IMR-90 (cell line): ENCODE measurements around the gene DGLUCY. TPM values are rescaled to one million over a fixed set of nuclear protein-coding genes. Genes with fewer than 3 reads are reported as not detected.

Experiments used
- ATAC-seq: fragments of 200-7000 bp; cut with Tn5 transposase; 2 replicates; pipeline ENCODE4 v1.9.1; 2020; ENCODE audit warnings: low read depth, mild to moderate bottlenecking, moderate library complexity
- BruUV-seq: library from RNA; stranded (reverse); fragments of 400-500 nt; replicated peaks from 2 replicates; lab custom pipeline; 2021; lab: Mats Ljungman, UMichigan
- CTCF ChIA-PET: fragments of 300-600 bp; formaldehyde crosslinking; extraction: SDS; loops from one replicate; lab custom pipeline; 2021; ENCODE audit warnings: antibody characterized with exemption; lab: Yijun Ruan, JAX
- POLR2A ChIA-PET: fragments of 300-600 bp; sonication (Branson Sonifier 250); formaldehyde crosslinking; loops from one replicate; lab custom pipeline; 2022; ENCODE audit warnings: antibody characterized with exemption; ENCODE audit not compliant: unreplicated experiment; lab: Charles Lee
- DNase-seq: peaks from one replicate; pipeline ENCODE4 v3.0.0; 2013
- H2AFZ ChIP-seq: replicated peaks from 2 replicates; pipeline ENCODE3; 2013; ENCODE audit warnings: low read length, mild to moderate bottlenecking; ENCODE audit not compliant: poor library complexity
- H2AK5ac ChIP-seq: 2 replicates; pipeline ENCODE4 v1.6.1; 2013; ENCODE audit warnings: low read depth, low read length, inconsistent platforms
- H2AK9ac ChIP-seq: replicated peaks from 2 replicates; pipeline ENCODE3; 2013; ENCODE audit warnings: mild to moderate bottlenecking, low read depth, low read length, moderate library complexity; ENCODE audit not compliant: poor library complexity
- H2BK120ac ChIP-seq: 2 replicates; pipeline ENCODE4 v1.6.1; 2013; ENCODE audit warnings: low read depth, low read length, inconsistent platforms
- H2BK15ac ChIP-seq: 3 replicates; pipeline ENCODE4 v1.6.1; 2013; ENCODE audit warnings: low read depth, low read length, inconsistent platforms
- H2BK20ac ChIP-seq: 2 replicates; pipeline ENCODE4 v1.6.1; 2013; ENCODE audit warnings: low read depth, mild to moderate bottlenecking, inconsistent platforms, low read length, moderate library complexity
- H2BK5ac ChIP-seq: 2 replicates; pipeline ENCODE4 v1.6.1; 2013; ENCODE audit warnings: mild to moderate bottlenecking, low read depth, low read length, inconsistent platforms; ENCODE audit not compliant: poor library complexity, severe bottlenecking
- H3K14ac ChIP-seq: replicated peaks from 2 replicates; pipeline ENCODE4 v1.6.1; 2013; ENCODE audit warnings: low read depth, low read length, inconsistent platforms
- H3K18ac ChIP-seq: 2 replicates; pipeline ENCODE4 v1.6.1; 2013; ENCODE audit warnings: low read depth, low read length, control low read depth
- H3K23ac ChIP-seq: 2 replicates; pipeline ENCODE4 v1.6.1; 2013; ENCODE audit warnings: low read depth, low read length, inconsistent platforms
- H3K27ac ChIP-seq: 2 replicates; pipeline ENCODE4 v1.5.1; 2013; ENCODE audit warnings: mild to moderate bottlenecking, control low read depth, low read length; ENCODE audit not compliant: insufficient read depth
- H3K27me3 ChIP-seq: 2 replicates; pipeline ENCODE4 v1.6.1; 2013; ENCODE audit warnings: low read length; ENCODE audit not compliant: control insufficient read depth, insufficient read depth
- H3K36me3 ChIP-seq: 2 replicates; pipeline ENCODE4 v1.6.1; 2013; ENCODE audit warnings: low read length, mixed read lengths; ENCODE audit not compliant: control insufficient read depth, insufficient read depth
- H3K4ac ChIP-seq: 2 replicates; pipeline ENCODE4 v1.6.1; 2013; ENCODE audit warnings: low read depth, low read length, inconsistent platforms
- H3K4me1 ChIP-seq: 2 replicates; pipeline ENCODE4 v1.6.1; 2013; ENCODE audit warnings: low read length, mixed read lengths; ENCODE audit not compliant: control insufficient read depth, insufficient read depth
- H3K4me2 ChIP-seq: 2 replicates; pipeline ENCODE4 v1.6.1; 2013; ENCODE audit warnings: low read depth, mild to moderate bottlenecking, control low read depth, low read length, moderate library complexity
- H3K4me3 ChIP-seq: 2 replicates; pipeline ENCODE4 v1.5.1; 2013; ENCODE audit warnings: low read depth, mild to moderate bottlenecking, control low read depth, low read length, moderate library complexity; ENCODE audit not compliant: insufficient read depth
- H3K56ac ChIP-seq: 2 replicates; pipeline ENCODE4 v1.6.1; 2013; ENCODE audit warnings: low read length, inconsistent platforms; ENCODE audit not compliant: insufficient read depth; ENCODE audit errors: extremely low read depth
- H3K79me1 ChIP-seq, 2 experiments: 2 replicates each; pipeline ENCODE4 v1.6.1; 2013; ENCODE audit warnings: low read length in 2 of 2, inconsistent platforms in 1 of 2, low read depth in 1 of 2
- H3K9ac ChIP-seq: 2 replicates; pipeline ENCODE4 v1.6.1; 2013; ENCODE audit warnings: low read depth, low read length, control low read depth
- H3K9me1 ChIP-seq: 2 replicates; pipeline ENCODE4 v1.6.1; 2013; ENCODE audit warnings: low read length, inconsistent platforms; ENCODE audit not compliant: insufficient read depth
- H3K9me3 ChIP-seq: 2 replicates; pipeline ENCODE4 v1.6.1; 2013; ENCODE audit warnings: low read length; ENCODE audit not compliant: control insufficient read depth, insufficient read depth
- H4K20me1 ChIP-seq: 2 replicates; pipeline ENCODE4 v1.6.1; 2013; ENCODE audit warnings: low read length, inconsistent platforms; ENCODE audit not compliant: insufficient read depth
- H4K5ac ChIP-seq: 2 replicates; pipeline ENCODE4 v1.6.1; 2013; ENCODE audit warnings: mild to moderate bottlenecking, low read depth, low read length, control low read depth
- H4K8ac ChIP-seq, 2 experiments: 2 replicates each; pipeline ENCODE4 v1.6.1; 2013; ENCODE audit warnings: low read depth in 2 of 2, low read length in 2 of 2, control low read depth in 1 of 2, inconsistent platforms in 1 of 2
- H4K91ac ChIP-seq: 2 replicates; pipeline ENCODE4 v1.6.1; 2013; ENCODE audit warnings: low read depth, low read length, inconsistent platforms; ENCODE audit not compliant: insufficient read depth
- BHLHE40 ChIP-seq: fragments of 150-350 bp; IDR thresholded peaks from 2 replicates; pipeline ENCODE4 v1.6.1; 2016; ENCODE audit warnings: mild to moderate bottlenecking, low read depth, low read length
- MAZ ChIP-seq: IDR thresholded peaks from 2 replicates; pipeline ENCODE4 v1.6.1; 2012; ENCODE audit warnings: low read depth, mild to moderate bottlenecking, low read length, improper control_type of control experiment, moderate library complexity, borderline replicate concordance
- MXI1 ChIP-seq: IDR thresholded peaks from 2 replicates; pipeline ENCODE4 v1.6.1; 2012; ENCODE audit warnings: low read depth, mild to moderate bottlenecking, low read length, moderate library complexity, borderline replicate concordance
- RAD21 ChIP-seq: IDR thresholded peaks from 2 replicates; pipeline ENCODE4 v1.6.1; 2012; ENCODE audit warnings: low read length, improper control_type of control experiment
- RCOR1 ChIP-seq: IDR thresholded peaks from 2 replicates; pipeline ENCODE4 v1.6.1; 2012; ENCODE audit warnings: mild to moderate bottlenecking, low read length, improper control_type of control experiment; ENCODE audit not compliant: insufficient replicate concordance
- RFX5 ChIP-seq: IDR thresholded peaks from 2 replicates; pipeline ENCODE4 v1.8.0; 2012; ENCODE audit warnings: low read depth, mild to moderate bottlenecking, low read length, moderate library complexity
- WGBS, 2 experiments: methylation state at CpG; one replicate each; pipeline versions ENCODE4 v1.1.5 to v1.1.7; 2013; ENCODE audit warnings: missing lambda C conversion rate in 2 of 2; ENCODE audit not compliant: insufficient read length in 1 of 2; ENCODE audit errors: extremely low coverage in 2 of 2; 5-methylcytosine and 5-hydroxymethylcytosine counted together
- dilution Hi-C: fragments of 300-500 bp; cut with HindIII; formaldehyde crosslinking; loops from one replicate; pipeline ENCODE4 v1.14.3; 2018; ENCODE audit warnings: low sequenced_read_pairs; ENCODE audit not compliant: unreplicated experiment
- in situ Hi-C: fragments of 300-500 bp; cut with MboI; formaldehyde crosslinking; loops from 3 replicates; pipeline ENCODE4 v1.14.3; 2019; ENCODE audit warnings: low sequenced_read_pairs, inconsistent platforms, mixed read lengths
- intact Hi-C: fragments of 100-400 bp; cut with micrococcal nuclease; formaldehyde crosslinking; loops from 2 replicates; pipeline ENCODE4 v1.10.0; 2022
- polyA plus RNA-seq, 3 experiments: library from polyadenylated mRNA; depleted of rRNA; stranded (reverse); fragments of >200 nt; gene quantifications; 2 replicates each; pipeline ENCODE4 v1.2.3, GENCODE V29; 2012; ENCODE audit warnings: low replicate concordance in 1 of 3
- total RNA-seq: library from RNA; depleted of rRNA; stranded (reverse); fragments of >200 nt; gene quantifications from 2 replicates; pipeline ENCODE4 v1.2.3, GENCODE V29; 2012

The DGLUCY gene
- total and polyA plus RNA-seq, 2 of the 4 experiments (the other 2 are of a cell fraction) = 8.5 to 13.3 TPM

DNA sequence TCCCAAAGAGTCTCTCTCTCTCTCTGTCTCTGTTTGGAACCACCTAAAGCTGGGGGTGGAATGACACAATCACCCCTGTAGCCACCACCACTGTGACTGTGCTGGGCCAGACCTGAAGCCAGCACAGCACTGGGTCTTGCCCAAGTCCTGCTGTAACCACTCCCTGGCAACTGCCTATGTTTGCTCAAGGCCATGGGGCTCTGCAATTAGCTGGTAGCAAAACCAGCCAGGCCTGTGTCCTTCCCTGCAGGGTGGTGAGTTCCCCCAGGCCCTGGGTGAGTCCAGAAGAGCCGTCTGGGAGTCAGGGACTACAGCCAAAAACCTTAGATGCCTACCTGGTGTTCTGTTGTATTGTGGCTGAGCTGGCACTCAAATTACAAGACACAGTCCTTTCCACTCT lies 50.8 kb downstream of the DGLUCY start:
- H3K9me1 ChIP-seq = 0 out of 2 replicates have a peak, but pooled peaks cover 3% of the 10 kb centered on the region
- intact Hi-C loops = no loop called here
- no peak overlapping the region for H2BK15ac ChIP-seq
- WGBS, 2 experiments = no CpG with 5 or more reads among the region's 1 CpG
- no peak overlapping the region for H4K8ac ChIP-seq
- no peaks in the 10 kb centered on the region for H3K79me1 ChIP-seq
- POLR2A ChIA-PET = no interaction called here
- H3K4me1 ChIP-seq = no peaks in the 10 kb centered on the region
- no peaks in the 10 kb centered on the region for H3K9me3 ChIP-seq
- no TSS peak for BruUV-seq
- H4K20me1 ChIP-seq = no peaks in the 10 kb centered on the region
- ATAC-seq (no peak), DNase-seq (no peak)
- H2BK20ac ChIP-seq = no peak overlapping the region
- CTCF ChIA-PET = no interaction called here
- H2AK5ac ChIP-seq = no peak overlapping the region
- no peak overlapping the region for H3K18ac ChIP-seq
- no peak overlapping the region for H3K56ac ChIP-seq
- no peak overlapping the region for H3K9ac ChIP-seq
- H2AFZ ChIP-seq = no peak overlapping the region
- H3K14ac ChIP-seq = no peak overlapping the region
- no peak overlapping the region for H2BK5ac ChIP-seq
- no peak overlapping the region for H4K91ac ChIP-seq
- no peaks in the 10 kb centered on the region for H3K27me3 ChIP-seq
- H2BK120ac ChIP-seq = no peak overlapping the region
- no peak overlapping the region for H3K27ac ChIP-seq
- in situ Hi-C loops = loop anchor here (25.0 kb wide), 2 partner anchors 777 to 877 kb away; partner anchors contain the start of gene CALM1
- H4K5ac ChIP-seq = no peak overlapping the region
- H3K4me2 ChIP-seq = no peak overlapping the region
- TF ChIP-seq MAZ (no peak), BHLHE40 (no peak), MXI1 (no peak), RCOR1 (no peak), RFX5 (no peak), RAD21 (no peak)
- no peak overlapping the region for H3K23ac ChIP-seq
- no peak overlapping the region for H3K4ac ChIP-seq
- dilution Hi-C loops = no loop called here
- H2AK9ac ChIP-seq = no peak overlapping the region
- H3K36me3 ChIP-seq = peaks cover 20% of the 10 kb centered on the region
- no peak overlapping the region for H3K4me3 ChIP-seq
